H9 (cell line): ENCODE results near the gene ZDHHC11. TPM values are rescaled to one million over a fixed set of nuclear protein-coding genes. Genes with fewer than 3 reads are reported as not detected.

Experiments used
- DNase-seq: peaks from one replicate; pipeline ENCODE4 v3.0.0-alpha.2; 2017
- H2AFZ ChIP-seq: one replicate; pipeline ENCODE4 v1.6.1; 2013; ENCODE audit warnings: mild to moderate bottlenecking, low read length, control low read depth, moderate library complexity
- H2AK5ac ChIP-seq: 2 replicates; pipeline ENCODE4 v1.6.1; 2013; ENCODE audit warnings: low read length, control low read depth, mixed read lengths; ENCODE audit not compliant: insufficient read length
- H2BK120ac ChIP-seq: one replicate; pipeline ENCODE4 v1.6.1; 2013; ENCODE audit warnings: low read depth, mild to moderate bottlenecking, low read length, control low read depth, inconsistent platforms; ENCODE audit not compliant: poor library complexity, severe bottlenecking
- H2BK12ac ChIP-seq: 2 replicates; pipeline ENCODE4 v1.6.1; 2013; ENCODE audit warnings: low read length, control low read depth, mixed read lengths, low read depth; ENCODE audit not compliant: insufficient read length
- H2BK15ac ChIP-seq: 2 replicates; pipeline ENCODE4 v1.6.1; 2013; ENCODE audit warnings: low read depth, low read length, control low read depth
- H2BK20ac ChIP-seq: one replicate; pipeline ENCODE4 v1.6.1; 2013; ENCODE audit warnings: low read depth, mild to moderate bottlenecking, low read length, control low read depth, inconsistent platforms; ENCODE audit not compliant: poor library complexity, severe bottlenecking
- H2BK5ac ChIP-seq: 2 replicates; pipeline ENCODE4 v1.6.1; 2013; ENCODE audit warnings: low read length, control low read depth, mixed read lengths; ENCODE audit not compliant: insufficient read length
- H3K14ac ChIP-seq: 2 replicates; pipeline ENCODE4 v1.6.1; 2013; ENCODE audit warnings: low read length, control low read depth; ENCODE audit not compliant: insufficient read depth
- H3K18ac ChIP-seq: 2 replicates; pipeline ENCODE4 v1.6.1; 2013; ENCODE audit warnings: low read depth, mild to moderate bottlenecking, mixed read lengths, low read length, control low read depth; ENCODE audit not compliant: insufficient read length
- H3K23ac ChIP-seq: 2 replicates; pipeline ENCODE4 v1.6.1; 2013; ENCODE audit warnings: low read length, control low read depth, mixed read lengths, low read depth; ENCODE audit not compliant: insufficient read length
- H3K23me2 ChIP-seq: 2 replicates; pipeline ENCODE4 v1.6.1; 2013; ENCODE audit warnings: low read depth, mild to moderate bottlenecking, mixed read lengths, low read length, control low read depth; ENCODE audit not compliant: insufficient read length, poor library complexity, severe bottlenecking
- H3K27ac ChIP-seq: 2 replicates; pipeline ENCODE4 v1.5.1; 2013; ENCODE audit warnings: low read length, control low read depth, mixed read lengths, low read depth; ENCODE audit not compliant: insufficient read length
- H3K27me3 ChIP-seq: 2 replicates; pipeline ENCODE4 v1.6.1; 2013; ENCODE audit warnings: low read length, control low read depth, inconsistent platforms; ENCODE audit not compliant: insufficient read depth
- H3K4ac ChIP-seq: 2 replicates; pipeline ENCODE4 v1.6.1; 2013; ENCODE audit warnings: low read depth, mild to moderate bottlenecking, control low read depth, inconsistent platforms, low read length, moderate library complexity
- H3K4me1 ChIP-seq: 2 replicates; pipeline ENCODE4 v1.6.1; 2013; ENCODE audit warnings: low read length, control low read depth, inconsistent platforms; ENCODE audit not compliant: insufficient read depth
- H3K4me2 ChIP-seq: 2 replicates; pipeline ENCODE4 v1.6.1; 2013; ENCODE audit warnings: low read length, control low read depth, mixed read lengths; ENCODE audit not compliant: insufficient read length, insufficient read depth
- H3K56ac ChIP-seq: 2 replicates; pipeline ENCODE4 v1.6.1; 2013; ENCODE audit warnings: low read depth, mild to moderate bottlenecking, mixed read lengths, low read length, control low read depth; ENCODE audit not compliant: insufficient read length
- H3K79me1 ChIP-seq: 2 replicates; pipeline ENCODE4 v1.6.1; 2013; ENCODE audit warnings: low read depth, mild to moderate bottlenecking, moderate library complexity, low read length, control low read depth, inconsistent platforms; ENCODE audit not compliant: insufficient read depth, poor library complexity, severe bottlenecking
- H3K79me2 ChIP-seq: 2 replicates; pipeline ENCODE4 v1.6.1; 2013; ENCODE audit warnings: low read length, control low read depth, inconsistent platforms; ENCODE audit not compliant: insufficient read depth
- H3K9ac ChIP-seq: 2 replicates; pipeline ENCODE4 v1.6.1; 2013; ENCODE audit warnings: low read length, control low read depth, mixed read lengths; ENCODE audit not compliant: insufficient read length; ENCODE audit errors: extremely low read depth
- H3K9me3 ChIP-seq: one replicate; pipeline ENCODE4 v1.6.1; 2013; ENCODE audit warnings: low read depth, low read length, inconsistent platforms; ENCODE audit not compliant: control insufficient read depth
- H3T11ph ChIP-seq: one replicate; pipeline ENCODE4 v1.6.1; 2013; ENCODE audit warnings: mild to moderate bottlenecking, low read length, control low read depth, inconsistent platforms
- H4K20me1 ChIP-seq: one replicate; pipeline ENCODE4 v1.6.1; 2013; ENCODE audit not compliant: control insufficient read depth, insufficient read length, insufficient read depth
- H4K5ac ChIP-seq: 2 replicates; pipeline ENCODE4 v1.6.1; 2013; ENCODE audit warnings: low read depth, mild to moderate bottlenecking, mixed read lengths, low read length, control low read depth; ENCODE audit not compliant: insufficient read length
- H4K8ac ChIP-seq: replicated peaks from 2 replicates; pipeline ENCODE4 v1.6.1; 2013; ENCODE audit warnings: low read length, control low read depth, mixed read lengths, low read depth; ENCODE audit not compliant: insufficient read length
- H4K91ac ChIP-seq: 2 replicates; pipeline ENCODE4 v1.6.1; 2013; ENCODE audit warnings: low read depth, mild to moderate bottlenecking, moderate library complexity, mixed read lengths, low read length, control low read depth; ENCODE audit not compliant: insufficient read length
- H3K27ac Mint-ChIP-seq, 3 experiments: 2 replicates in 2 of 3; 3 replicates in 1 of 3; pipeline ENCODE4 v1.8.0; 2020 to 2021; ENCODE audit warnings: mixed read lengths in 3 of 3, mild to moderate bottlenecking in 1 of 3, moderate library complexity in 1 of 3
- H3K27me3 Mint-ChIP-seq: 2 replicates; pipeline ENCODE4 v1.8.0; 2021; ENCODE audit warnings: low read depth, mild to moderate bottlenecking, moderate library complexity, mixed read lengths
- H3K36me3 Mint-ChIP-seq, 3 experiments: 2 replicates in 2 of 3; 3 replicates in 1 of 3; pipeline ENCODE4 v1.8.0; 2020 to 2021; ENCODE audit warnings: low read depth in 3 of 3, mixed read lengths in 3 of 3; ENCODE audit not compliant: insufficient read depth in 1 of 3
- H3K4me1 Mint-ChIP-seq, 2 experiments: 2 replicates each; pipeline ENCODE4 v1.8.0; 2020; ENCODE audit warnings: mixed read lengths in 2 of 2
- H3K4me3 Mint-ChIP-seq, 2 experiments: 2 replicates in 1 of 2; 3 replicates in 1 of 2; pipeline ENCODE4 v1.8.0; 2020 to 2021; ENCODE audit warnings: mild to moderate bottlenecking in 2 of 2, mixed read lengths in 2 of 2, moderate library complexity in 1 of 2
- H3K9me3 Mint-ChIP-seq, 2 experiments: 2 replicates in 1 of 2; 3 replicates in 1 of 2; pipeline ENCODE4 v1.8.0; 2020; ENCODE audit warnings: mild to moderate bottlenecking in 2 of 2, mixed read lengths in 2 of 2, moderate library complexity in 1 of 2
- WGBS: extraction: QIAGEN DNeasy Blood & Tissue Kit; methylation state at CpG from one replicate; pipeline ENCODE4 v1.1.7; 2013; ENCODE audit warnings: missing lambda C conversion rate, low lambda C conversion rate, mixed read lengths; ENCODE audit not compliant: insufficient read length; ENCODE audit errors: extremely low coverage; 5-methylcytosine and 5-hydroxymethylcytosine counted together
- total RNA-seq: library from RNA; stranded (reverse); gene quantifications from 2 replicates; pipeline ENCODE4 v1.2.1, GENCODE V29; 2021
- TF ChIP-seq, protein P1 (sequence below): fragments of 200-600 bp; sonication (generic); conservative IDR thresholded peaks from 3 replicates; pipeline ENCODE4 v1.8.0; 2021; ENCODE audit warnings: antibody characterized with exemption, mild to moderate bottlenecking

Gene ZDHHC11
- total RNA-seq, 1 experiment from 2014 or later, result 37.6 TPM

DNA sequence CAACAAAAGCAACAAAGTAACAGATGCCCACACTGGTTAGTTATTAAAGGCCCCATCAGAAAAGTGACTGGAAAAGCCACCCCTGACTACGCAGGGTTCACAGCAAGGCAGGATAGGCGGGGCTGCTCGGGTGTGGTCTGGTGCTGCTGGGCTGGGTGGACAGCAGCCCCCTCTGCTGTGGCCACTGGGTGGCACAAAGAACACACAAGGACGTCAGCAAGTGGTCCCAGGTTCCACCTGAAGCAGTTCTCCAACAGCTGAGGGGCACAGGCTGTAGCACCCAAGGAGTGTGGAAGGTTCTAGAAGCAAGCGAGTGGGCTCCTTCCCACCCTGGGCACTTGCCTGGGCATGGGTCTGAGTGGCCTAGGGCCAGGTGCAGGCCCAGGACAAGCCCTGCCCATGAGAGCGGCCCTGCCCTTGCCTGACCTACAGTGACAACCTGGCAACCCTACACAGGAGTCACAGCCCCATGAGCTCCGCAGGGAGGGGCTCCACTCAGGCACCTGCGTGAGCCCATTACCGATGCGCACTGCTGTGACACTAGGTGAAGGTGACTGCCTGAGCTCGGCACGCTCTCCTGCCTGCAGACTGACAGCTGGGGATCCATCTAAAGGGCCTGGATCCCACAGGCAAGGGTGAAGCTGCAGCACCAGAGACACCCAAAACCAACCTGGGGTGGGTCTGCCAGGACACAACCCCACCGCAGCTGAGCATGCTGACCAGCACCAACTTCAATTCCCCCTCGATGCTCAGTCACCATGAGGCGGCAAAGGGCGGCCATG, 33.8 kb upstream of the ZDHHC11 start:
- Histone ChIP-seq H3T11ph (no peak overlapping the region), H3K79me1 (peaks cover 6% of the 10 kb centered on the region), H3K79me2 (peaks cover 22% of the 10 kb centered on the region; the same call in 1 of the 2 replicates), H2BK15ac (no peak overlapping the region), H3K14ac (no peak overlapping the region; the same call in 1 of the 2 replicates), H4K20me1 (peaks cover 5% of the 10 kb centered on the region), H2BK120ac (no peak overlapping the region), H3K9ac (no peak overlapping the region), H2BK5ac (no peak overlapping the region), H3K23ac (no peak overlapping the region), H3K27ac (no peak overlapping the region), H2AK5ac (no peak overlapping the region), H3K56ac (no peak overlapping the region), H3K18ac (no peak overlapping the region), H2AFZ (no peak overlapping the region), H4K5ac (no peak overlapping the region), H3K27me3 (no peaks in the 10 kb centered on the region), H3K4me2 (no peak overlapping the region), H3K4ac (no peak overlapping the region), H4K91ac (no peak overlapping the region), H3K23me2 (no peaks in the 10 kb centered on the region), H3K4me1 (no peaks in the 10 kb centered on the region), H4K8ac (no peak overlapping the region), H2BK20ac (no peak overlapping the region), H2BK12ac (no peak overlapping the region), H3K9me3 (no peaks in the 10 kb centered on the region)
- H3K36me3 Mint-ChIP-seq, result peaks cover 83 to 91% (median 89%) of the 10 kb centered on the region in 3 experiments
- TF ChIP-seq, protein P1, sequence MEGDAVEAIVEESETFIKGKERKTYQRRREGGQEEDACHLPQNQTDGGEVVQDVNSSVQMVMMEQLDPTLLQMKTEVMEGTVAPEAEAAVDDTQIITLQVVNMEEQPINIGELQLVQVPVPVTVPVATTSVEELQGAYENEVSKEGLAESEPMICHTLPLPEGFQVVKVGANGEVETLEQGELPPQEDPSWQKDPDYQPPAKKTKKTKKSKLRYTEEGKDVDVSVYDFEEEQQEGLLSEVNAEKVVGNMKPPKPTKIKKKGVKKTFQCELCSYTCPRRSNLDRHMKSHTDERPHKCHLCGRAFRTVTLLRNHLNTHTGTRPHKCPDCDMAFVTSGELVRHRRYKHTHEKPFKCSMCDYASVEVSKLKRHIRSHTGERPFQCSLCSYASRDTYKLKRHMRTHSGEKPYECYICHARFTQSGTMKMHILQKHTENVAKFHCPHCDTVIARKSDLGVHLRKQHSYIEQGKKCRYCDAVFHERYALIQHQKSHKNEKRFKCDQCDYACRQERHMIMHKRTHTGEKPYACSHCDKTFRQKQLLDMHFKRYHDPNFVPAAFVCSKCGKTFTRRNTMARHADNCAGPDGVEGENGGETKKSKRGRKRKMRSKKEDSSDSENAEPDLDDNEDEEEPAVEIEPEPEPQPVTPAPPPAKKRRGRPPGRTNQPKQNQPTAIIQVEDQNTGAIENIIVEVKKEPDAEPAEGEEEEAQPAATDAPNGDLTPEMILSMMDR, result no peak
- DNase-seq, result no peak
- WGBS, result no CpG with 5 or more reads among the region's 16 CpGs
- no peak overlapping the region for H3K27ac Mint-ChIP-seq
- H3K9me3 Mint-ChIP-seq, result no peaks in the 10 kb centered on the region; a peak in 2 of 5 replicates
- H3K27me3 Mint-ChIP-seq, result no peaks in the 10 kb centered on the region
- no peaks in the 10 kb centered on the region for H3K4me1 Mint-ChIP-seq
- H3K4me3 Mint-ChIP-seq, result no peak overlapping the region
